Measurements from ENCODE around the gene CD244.
A peak's percentile ranks its signal among the peaks of the same experiment; 100 is the strongest.
"Not testable (repeated sequence)": the region's sequence is repeated elsewhere in the genome, so short reads cannot be mapped to it uniquely, and the experiment has no call there.

The CD244 gene

DNA sequence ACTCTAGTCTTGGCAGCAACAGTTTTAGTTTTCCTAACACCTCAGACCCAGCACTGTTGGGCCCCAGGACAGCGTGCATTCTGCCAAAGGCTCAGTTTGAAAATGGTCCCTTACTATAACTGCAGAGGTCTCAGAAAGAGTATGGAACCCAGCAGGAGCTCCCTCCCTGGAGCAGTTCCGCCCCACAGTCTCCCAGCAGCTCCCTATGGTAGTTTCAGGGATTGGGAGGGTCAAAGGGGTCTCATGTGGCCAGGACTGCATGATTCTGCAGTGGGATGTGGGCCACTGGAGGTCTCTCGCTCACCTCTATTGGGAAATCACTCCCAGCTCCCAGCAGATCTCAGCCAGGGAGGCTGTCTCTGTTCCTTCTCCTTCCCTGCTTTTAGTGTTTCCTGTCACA lies 54.4 kb downstream of the CD244 start:
- no peak for DNase-seq

DNA sequence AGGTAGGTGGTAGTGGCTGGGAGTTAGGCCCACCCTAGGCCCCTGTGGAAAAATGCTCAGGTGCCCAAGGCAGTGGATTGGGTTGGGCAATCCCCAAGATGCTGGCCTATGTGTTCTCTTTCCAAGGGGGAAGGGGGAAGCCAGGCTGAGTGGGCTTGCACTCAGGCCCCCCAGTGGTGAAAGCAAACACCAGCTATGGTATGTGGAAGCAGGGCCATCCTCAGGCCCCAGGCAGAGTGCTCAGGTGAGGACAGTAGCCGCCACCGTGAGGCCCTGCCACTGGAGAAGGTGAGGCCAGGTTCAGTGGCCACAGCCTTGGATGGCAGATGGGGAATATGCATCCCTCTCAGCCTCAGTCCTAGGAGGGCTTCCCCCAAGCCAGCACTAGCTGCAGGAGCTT lies 54.9 kb downstream of the CD244 start:
- no peak for DNase-seq

DNA sequence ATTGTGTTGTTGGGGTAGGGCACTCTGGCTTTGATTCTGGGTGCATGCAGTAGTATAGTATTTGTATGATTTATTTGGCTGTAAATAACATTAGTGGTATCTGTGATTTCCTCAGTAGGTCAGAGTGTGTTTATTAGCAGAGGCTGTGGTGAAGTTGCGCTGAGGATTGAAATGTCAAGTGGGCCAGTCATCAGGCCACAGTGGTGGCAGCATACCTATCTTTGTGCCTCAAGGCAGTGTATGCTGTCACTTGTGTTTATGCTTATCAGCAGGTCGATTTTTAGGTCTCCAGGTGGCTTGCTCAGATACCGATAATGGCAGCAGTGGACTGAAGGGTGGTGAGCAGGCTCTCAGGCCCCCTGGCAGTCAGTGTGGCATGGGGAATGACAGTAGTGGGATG lies 55.4 kb downstream of the CD244 start:
- DNase-seq: no peak

GRCh38 chr1:160806784-160807183 lies 55.9 kb downstream of the CD244 start:
- DNase-seq: no peak

DNA sequence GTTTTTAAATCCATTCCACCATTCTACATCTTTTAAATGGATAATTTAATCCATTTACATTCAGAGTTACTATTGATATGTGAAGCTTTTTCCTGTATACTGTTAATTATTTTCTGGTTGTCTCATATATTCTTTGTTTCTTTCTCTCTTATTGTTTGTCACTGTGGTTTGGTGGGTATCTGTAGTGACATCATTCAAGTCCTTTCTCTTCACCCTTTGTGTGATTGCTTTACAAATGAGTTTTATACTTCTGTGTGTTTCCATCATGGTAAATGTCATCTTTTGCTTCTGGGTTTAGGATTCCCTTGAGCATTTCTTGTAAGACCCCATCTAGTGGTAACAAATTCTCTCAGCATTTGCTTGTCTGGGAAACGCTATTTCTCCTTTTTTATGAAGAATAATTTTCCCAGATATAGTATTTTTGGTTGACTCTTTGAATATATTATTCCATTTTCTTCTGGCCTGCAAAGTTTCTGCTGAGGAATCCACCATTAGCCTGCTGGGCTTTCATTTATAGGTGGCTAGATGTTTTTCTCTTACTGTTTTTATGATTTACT lies 56.5 kb downstream of the CD244 start:
- no peak for DNase-seq

- DNase-seq: no peak
Observed at GRCh38 chr1:160801836-160802580, 60.7 kb downstream of the CD244 start.

DNA sequence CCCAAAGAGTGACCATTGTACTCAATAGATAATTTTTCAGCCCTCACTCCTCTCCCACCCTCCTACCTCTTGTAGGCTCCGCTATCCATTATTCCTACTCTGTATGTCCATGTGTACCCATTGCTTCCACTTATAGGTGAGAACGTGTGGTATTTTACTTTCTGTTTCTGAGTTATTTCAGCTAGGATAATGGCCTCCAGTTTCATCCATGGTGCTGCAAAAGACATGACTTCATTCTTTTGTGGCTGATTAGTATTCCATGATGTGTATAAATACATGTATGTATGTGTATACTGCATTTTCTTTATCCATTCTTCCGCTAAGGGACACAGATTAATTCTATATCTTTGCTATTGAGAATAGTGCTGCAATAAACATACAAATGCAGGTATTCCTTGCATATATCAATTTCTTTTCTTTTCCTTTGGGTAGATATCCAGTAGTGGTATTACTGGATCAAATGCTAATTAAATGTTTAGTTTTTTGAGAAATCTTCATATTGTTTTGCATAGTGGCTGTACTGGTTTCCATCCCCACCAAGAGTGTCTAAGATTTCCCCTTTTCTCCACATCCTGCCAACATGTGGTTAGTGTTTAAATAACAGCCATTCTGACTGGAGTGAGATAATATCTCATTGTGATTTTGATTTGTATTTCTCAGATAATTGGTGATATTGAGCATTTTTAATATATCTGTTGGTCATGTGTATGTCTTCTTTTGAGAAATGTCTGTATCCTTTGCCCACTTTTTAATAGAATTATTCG lies 61.9 kb downstream of the CD244 start:
- DNase-seq: no peak

DNA sequence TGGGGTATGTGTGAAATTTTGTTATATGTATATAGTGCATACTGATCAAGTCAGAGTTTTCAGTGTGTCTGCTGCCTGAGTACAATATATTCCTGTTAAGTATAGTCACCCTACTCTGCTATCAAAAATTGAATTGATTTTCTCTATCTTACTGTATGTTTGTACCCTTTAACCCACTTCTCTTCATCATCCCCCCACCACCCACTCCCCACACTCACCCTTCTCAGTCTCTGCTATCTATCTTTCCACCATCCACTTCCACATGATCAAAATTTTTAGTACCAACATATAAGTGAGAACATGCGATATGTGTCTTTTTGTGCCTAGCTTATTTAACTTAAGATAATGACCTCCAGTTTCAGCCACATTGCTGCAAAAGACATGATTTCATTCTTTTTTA lies 62.5 kb downstream of the CD244 start:
- no peak for DNase-seq

- DNase-seq: no peak
Observed at GRCh38 chr1:160799641-160800040, 63.0 kb downstream of the CD244 start.

GRCh38 chr1:160798439-160798838 lies 64.2 kb downstream of the CD244 start:
- DNase-seq: no peak

- DNase-seq: no peak
Observed at GRCh38 chr1:160797861-160798273, 64.8 kb downstream of the CD244 start.

DNA sequence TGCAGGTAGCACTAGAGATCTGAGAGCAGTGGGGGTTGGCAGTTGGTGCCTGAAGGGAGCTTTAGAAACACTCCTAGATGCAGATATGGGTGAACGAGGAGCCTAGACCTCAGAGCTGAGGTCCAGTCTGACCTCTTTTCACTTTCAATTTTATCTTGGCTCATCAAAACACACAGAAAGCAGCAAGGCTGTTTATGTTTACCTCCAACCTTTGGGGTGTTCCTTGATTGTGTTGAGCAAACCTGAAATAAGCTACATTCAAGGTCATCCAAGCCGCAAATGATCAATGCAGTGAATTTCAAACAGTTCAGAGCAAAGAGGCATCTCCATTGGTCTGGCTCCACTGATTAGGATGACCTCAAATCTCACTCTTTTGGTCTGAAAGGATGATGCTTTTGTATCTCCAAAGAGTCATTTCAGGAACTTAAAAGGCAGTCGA lies 65.4 kb downstream of the CD244 start:
- no peak for DNase-seq

- DNase-seq: peak; percentile 38 to 57
Observed at GRCh38 chr1:160795951-160796383, 66.7 kb downstream of the CD244 start, which contains the start of gene LY9. Gene LY9 (plus strand): TSS chr1:160796174. CDS start chr1:160796188, 14 bp downstream.

- no peak for DNase-seq
Observed at GRCh38 chr1:160794376-160794775, 68.3 kb downstream of the CD244 start.

DNA sequence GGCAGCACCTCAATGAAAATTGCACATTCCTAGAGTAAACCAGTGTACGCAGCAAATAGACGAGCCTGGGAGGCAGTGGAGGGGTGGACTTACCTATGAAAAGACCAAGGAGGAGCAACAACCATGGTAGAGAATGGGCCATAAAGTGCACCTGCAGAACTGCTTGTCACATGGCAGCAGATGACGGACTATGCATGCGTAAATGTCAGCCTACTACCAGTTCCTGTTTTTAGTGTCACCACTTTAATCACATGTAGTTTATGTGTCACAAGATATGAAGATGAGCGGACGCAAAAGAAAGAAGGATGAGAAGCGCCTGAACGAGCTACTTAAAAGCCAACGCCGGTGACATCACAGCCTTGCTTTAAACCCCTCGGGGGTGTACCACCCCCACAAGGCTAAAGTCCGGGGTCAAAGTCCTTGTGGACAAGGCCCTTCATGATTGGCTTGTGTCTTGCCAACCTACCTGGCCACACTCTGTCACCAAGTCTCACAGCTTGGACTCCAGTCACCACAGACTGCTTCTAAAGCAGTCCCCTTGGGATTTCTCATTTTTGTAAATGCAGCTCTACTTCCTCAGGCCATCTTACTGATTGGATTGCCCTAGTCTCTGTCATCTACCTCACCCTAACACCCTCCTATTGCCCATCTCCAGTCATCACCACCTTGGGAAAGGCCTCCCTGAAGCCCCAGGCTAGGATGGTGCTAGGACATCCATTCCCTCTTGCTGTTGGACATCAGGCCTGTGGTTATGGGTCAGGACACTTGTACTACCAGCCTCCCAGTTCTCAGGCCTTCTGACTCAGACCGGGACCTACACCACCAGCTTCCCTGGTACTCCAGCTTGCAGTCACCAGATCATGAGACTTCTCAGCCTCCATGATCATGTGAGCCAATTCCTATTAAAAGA lies 72.7 kb downstream of the CD244 start:
- DNase-seq: peak; percentile 63 to 90

GRCh38 chr1:160789051-160789701 lies 73.5 kb downstream of the CD244 start:
- DNase-seq: no peak

- DNase-seq: not testable (repeated sequence)
Observed at GRCh38 chr1:160782988-160783765, 79.5 kb downstream of the CD244 start.

DNA sequence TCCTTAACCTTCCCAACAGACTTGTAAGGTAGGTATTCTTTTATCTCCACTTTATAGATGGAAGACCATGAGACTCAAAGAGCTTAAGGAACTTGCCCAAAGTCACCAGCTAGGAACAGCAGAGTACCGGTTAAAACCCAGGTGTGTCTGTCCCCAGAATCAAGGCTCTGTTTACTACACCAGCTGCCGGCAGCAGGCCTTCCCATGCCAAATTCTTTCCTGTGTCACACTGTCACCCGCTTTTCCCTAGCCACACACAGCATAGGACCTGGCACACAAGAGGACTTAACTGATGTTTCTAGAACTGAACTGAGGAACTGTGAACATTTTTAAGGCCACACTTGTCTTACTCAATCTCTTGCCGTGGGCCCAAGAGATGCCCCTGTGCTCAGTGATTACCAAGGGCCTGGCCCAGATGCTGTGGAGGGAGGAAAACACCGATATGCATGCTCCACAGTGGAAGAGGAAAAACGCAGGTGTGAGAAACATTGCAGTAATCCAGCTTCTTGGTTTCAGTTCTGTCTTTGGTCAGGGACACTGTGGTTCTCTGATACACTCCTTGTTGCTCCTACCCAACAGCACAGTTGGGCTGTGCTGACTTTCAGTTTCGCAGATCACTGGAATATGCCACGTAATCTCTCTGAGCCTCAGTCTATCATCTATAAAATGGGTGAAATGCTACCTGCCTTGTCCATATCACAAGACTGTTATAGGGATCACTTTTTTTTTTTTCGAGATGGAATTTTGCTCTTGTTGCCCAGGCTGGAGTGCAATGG lies 80.6 kb downstream of the CD244 start:
- DNase-seq: peak; percentile 39 to 68

GRCh38 chr1:160781186-160781766 lies 81.4 kb downstream of the CD244 start:
- no peak for DNase-seq

- DNase-seq: no peak
Observed at GRCh38 chr1:160780398-160780755, 82.3 kb downstream of the CD244 start.

Measured in inflammatory macrophage treated with lipopolysaccharide for 1 hour (primary cell).